ENCODE measurements around the gene THBS1.
A peak's percentile ranks its signal among the peaks of the same experiment; 100 is the strongest.

The THBS1 gene

GRCh38 chr15:39580485-39581241, at the start of gene THBS1:
THBS1 (plus strand) TSS chr15:39581079; CDS start chr15:39581858, 779 bp downstream.
- peak; percentile 64 for DNase-seq (ENCODE audit: low read depth)

DNA sequence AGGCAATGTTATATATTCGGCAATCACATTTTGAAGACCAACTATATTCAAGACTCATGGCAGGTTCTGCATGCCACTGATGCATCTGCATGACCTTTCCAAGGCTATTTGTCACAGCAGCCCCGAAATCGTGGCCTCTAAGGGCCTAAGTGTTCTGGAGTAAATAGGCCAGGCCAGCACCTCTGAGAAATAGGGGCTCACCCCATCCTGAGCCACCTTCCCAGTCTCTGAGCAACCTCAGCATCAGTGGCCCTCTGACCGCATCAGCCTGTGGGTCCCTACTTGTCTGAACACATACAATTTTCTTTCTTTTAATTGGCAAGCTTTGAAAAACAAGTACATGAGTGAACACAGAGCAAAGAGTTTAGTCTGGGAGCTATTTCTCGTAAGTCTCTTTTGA, 45.9 kb upstream of the THBS1 start:
- DNase-seq (ENCODE audit: low read depth) = no peak

DNA sequence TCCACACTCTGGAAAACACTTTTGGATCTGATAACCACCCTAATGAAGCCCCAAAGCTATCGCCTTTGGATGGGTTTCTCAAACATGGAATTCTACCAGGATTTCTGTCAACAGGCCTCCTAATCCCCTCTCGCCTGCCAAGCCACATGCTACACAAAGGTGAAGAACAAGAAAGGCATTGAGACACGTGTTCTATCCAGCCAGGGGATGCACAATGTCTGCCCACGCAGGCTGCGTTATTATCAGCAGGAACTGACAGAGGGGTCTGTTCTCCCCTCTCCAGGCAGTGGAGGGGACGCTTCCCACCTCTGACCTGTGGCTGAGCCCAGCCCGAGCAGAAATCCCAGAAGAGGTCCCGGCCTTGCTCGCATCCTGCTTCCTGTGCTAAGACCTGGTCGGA, 45.4 kb upstream of the THBS1 start:
- DNase-seq (ENCODE audit: low read depth) = no peak

- DNase-seq (ENCODE audit: low read depth) = no peak
Observed at GRCh38 chr15:39538936-39539335, 41.9 kb upstream of the THBS1 start.

GRCh38 chr15:39539466-39539865, 41.4 kb upstream of the THBS1 start:
- no peak for DNase-seq (ENCODE audit: low read depth)

GRCh38 chr15:39539973-39540558, 40.8 kb upstream of the THBS1 start:
- no peak for DNase-seq (ENCODE audit: low read depth)

GRCh38 chr15:39542385-39543065, 38.4 kb upstream of the THBS1 start:
- no peak for DNase-seq (ENCODE audit: low read depth)

GRCh38 chr15:39543651-39544050, 37.2 kb upstream of the THBS1 start:
- no peak for DNase-seq (ENCODE audit: low read depth)

GRCh38 chr15:39546842-39547241, 34.0 kb upstream of the THBS1 start:
- no peak for DNase-seq (ENCODE audit: low read depth)

DNA sequence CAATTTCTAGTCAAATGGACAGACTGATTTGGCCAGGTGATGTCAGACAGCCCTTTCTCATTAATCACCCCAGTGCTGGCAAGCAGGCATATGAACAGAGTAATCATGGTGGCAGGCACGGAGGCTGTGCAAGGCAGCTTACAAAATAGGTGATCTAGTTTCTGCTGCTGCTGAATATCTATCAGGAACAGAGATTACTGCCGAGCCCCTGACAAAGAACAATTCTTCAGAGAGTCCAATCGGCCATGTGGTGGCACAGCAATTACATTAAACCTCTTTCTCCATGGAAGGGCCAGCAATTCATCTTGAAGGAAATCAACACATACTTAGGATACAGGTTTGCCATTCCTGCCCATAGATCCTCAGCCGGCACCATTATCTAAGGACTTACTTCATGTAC, 32.3 kb upstream of the THBS1 start:
- DNase-seq (ENCODE audit: low read depth) = no peak

DNA sequence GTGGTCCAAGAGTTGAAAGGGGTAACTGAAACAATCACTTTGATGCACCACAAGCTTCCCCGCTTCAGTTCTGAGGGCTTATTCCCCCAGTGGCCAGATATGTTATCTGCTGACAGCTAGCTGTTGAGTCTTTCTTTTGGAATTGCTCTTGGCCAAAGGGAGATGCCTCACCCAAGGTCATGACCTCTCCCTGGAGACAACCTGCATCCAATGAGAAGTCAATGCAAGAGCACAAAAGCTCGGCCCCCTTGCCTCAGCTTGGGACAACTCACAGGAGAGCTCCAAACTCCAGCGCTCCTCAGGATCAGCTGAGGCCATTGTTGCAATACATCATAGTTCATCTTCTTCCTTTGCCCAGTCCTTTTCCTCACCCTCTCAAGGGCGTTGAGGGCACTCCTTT, 31.0 kb upstream of the THBS1 start:
- no peak for DNase-seq (ENCODE audit: low read depth)

GRCh38 chr15:39551476-39551875, 29.4 kb upstream of the THBS1 start:
- DNase-seq (ENCODE audit: low read depth) = no peak

- no peak for DNase-seq (ENCODE audit: low read depth)
Observed at GRCh38 chr15:39552556-39552955, 28.3 kb upstream of the THBS1 start.

DNA sequence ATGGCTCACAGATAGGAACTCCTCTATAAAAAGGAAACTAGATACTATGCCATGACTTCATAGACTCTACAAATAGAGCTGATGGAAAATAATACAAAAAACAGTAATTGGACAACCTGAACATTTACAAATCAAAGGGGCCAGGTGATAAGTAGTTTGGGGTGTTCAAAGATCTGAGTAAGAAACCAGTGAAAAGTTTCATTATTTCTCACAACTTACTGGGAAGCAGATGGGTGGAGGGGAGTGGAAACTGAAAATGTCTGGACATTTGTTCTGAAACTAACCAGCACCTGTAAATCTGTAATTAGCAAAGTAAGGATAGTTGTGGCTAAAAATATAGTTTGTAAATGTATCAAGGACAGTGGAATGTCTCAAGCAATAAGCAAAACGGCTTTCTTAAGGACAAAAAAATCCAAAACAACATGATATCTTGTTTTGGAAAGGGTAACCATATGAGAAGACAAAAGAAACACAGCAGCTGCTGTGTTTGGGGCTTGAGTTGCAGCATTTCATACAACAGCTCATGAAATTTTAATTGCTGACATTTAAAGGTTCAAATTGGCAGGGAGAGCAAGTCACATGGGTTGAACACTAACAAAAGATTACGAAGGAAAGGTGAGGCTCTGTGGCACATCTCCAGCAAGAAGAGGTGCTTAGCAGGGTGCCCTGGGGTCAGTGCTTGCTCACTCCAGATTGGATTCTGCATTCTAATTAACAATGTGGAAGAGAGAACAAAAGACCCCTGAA, 26.8 kb upstream of the THBS1 start:
- DNase-seq (ENCODE audit: low read depth) = no peak

GRCh38 chr15:39554746-39555387, 26.0 kb upstream of the THBS1 start:
- no peak for DNase-seq (ENCODE audit: low read depth)

DNA sequence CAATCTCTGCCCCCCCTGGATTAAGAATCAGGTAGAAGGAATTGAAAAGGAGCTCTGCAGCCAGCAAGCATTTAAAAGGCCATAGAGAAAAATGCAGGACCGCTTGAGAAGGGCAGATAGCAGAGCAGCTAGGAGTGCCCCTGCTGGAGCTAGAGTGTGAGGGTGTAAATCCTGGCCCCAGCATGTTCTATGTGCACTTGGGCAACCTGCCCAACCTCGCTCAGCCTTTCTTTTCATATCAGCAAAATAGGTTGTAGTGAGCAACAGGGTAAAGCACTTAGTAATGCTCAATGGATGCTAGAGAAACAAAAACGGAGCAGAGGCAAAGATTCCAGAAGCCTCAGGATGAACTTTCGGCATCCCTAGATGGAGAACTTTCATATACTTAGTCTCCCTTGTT, 25.0 kb upstream of the THBS1 start:
- no peak for DNase-seq (ENCODE audit: low read depth)

DNA sequence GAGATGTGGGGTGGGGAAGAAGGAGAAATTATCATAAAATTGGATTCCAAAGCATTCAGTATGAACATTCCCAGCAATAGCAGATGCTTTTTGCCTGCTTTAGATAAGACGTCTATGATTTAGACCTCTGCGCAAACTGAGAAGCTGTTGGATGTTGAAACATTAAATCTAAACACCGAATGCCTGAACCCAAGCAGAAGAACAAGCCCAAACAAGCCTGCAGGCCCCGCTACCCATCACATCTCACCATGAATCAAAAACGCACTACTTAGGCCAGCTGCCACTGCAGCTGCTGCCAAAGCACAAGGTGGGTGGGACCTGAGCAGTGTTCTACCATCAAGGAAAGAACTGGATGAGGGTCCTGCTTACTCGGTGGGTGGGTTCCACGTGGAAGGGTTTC, 24.4 kb upstream of the THBS1 start:
- DNase-seq (ENCODE audit: low read depth) = peak; percentile 42

DNA sequence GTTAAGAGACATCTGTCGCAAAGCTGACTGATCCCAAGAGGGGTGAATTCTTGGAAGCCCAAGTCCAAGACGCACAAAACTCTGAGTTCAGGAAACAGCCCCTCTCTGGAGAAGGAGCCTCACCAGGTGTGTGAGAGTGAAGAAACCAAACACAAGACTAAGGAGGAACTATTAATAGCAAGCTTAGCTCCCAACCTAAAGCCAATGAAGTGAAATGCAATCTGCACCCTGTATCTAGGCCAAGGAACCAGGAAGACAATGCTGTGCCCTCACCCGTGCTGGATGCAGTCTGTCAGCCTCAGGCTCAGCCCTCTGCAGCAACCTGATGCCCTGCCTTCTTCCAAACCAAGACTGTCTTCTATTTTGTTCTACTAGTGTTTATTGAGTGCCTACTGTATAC, 22.5 kb upstream of the THBS1 start:
- DNase-seq (ENCODE audit: low read depth) = no peak

GRCh38 chr15:39564972-39565665, 15.8 kb upstream of the THBS1 start:
- no peak for DNase-seq (ENCODE audit: low read depth)

DNA sequence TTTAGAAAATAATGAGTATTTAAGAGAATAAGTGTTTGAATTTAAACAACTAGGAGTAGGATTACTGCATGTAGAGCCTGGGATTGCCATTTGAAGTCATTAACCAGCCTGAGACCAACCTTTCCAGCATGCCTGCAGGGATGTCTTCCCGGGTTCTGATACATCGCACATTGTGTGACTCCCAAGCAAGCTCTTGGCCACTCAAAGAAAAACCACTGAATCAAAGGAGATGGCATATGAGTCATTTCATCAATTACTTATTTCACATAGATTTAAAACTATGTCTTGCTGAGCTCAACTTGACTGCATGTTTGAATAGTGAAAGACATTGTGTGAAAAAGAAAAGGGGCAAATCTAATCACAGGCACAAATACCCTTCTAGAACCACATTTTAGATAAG, 15.0 kb upstream of the THBS1 start:
- no peak for DNase-seq (ENCODE audit: low read depth)

GRCh38 chr15:39573287-39573686, 7.6 kb upstream of the THBS1 start:
- no peak for DNase-seq (ENCODE audit: low read depth)

DNA sequence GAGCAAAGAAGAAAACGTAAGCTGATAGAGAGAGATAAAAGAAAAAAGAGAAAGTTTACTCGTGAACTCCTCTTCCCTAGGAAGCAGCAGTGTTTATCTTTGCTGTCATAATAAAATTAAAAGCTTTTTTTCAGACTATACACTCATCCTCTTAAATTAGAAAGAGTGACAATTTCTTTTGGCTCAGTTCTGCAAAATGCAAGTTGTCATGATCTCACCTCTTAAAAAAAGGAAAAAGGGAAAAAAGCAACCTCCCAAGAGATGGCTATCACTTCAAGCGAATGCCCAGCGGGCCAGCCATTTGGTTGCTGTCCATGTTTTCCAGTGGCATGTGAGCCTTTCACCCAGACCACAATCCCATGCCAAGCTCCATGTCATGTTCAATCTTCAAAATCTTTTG, 7.0 kb upstream of the THBS1 start:
- no peak for DNase-seq (ENCODE audit: low read depth)
